Colon (tissue), 2 donors: ENCODE data around the gene HCFC2.
"Not testable (repeated sequence)": the region's sequence is repeated elsewhere in the genome, so short reads cannot be mapped to it uniquely, and the experiment has no call there.

Experiments
- FAIRE-seq: peaks from 2 replicates; lab custom pipeline; 2012; peaks lifted over from hg19 to GRCh38; lab: Jason Lieb, UNC
- donor health status: control.
- donor health status: control.

HCFC2 gene

DNA sequence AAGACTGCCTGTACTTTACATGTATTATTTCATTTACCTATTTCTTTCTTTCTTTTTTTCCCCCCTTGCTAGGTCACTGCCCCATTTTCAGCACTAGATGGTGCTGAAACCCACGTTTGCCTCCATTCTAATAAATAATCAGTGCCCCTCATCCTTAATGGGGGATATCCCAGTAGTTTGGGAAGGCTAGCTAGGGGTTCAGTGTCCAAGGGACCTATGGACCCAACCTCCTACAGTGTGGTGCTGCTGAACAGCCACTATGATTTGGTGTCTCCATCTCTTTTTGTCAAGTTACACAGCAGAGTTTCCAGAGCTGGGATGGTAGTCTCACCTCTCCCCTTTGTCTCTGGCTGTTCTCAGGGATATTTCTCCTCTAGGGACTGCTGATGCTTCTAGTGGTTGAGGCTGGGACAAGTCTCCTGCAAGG lies 6.5 kb upstream of the HCFC2 start:
- FAIRE-seq: no peak

DNA sequence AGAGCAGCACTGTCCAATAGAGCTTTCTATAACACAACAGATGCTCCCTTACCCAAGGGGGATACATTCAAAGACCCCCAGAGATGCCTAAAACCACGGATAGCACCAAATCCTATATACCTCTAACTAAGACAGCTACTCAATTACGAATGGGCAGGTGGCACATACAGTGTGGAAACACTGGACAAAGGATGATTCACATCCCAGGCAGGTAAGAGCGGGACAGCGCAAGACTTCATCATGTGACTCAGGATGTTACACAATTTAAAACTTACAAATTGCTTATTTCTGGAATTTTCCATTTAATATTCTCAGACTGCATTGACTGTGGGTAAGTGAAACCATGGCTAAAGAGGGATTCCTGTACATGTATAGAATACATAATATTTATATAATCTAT lies 5.5 kb upstream of the HCFC2 start:
- no peak for FAIRE-seq

GRCh38 chr12:104059963-104060362 lies 4.4 kb upstream of the HCFC2 start:
- no peak for FAIRE-seq

DNA sequence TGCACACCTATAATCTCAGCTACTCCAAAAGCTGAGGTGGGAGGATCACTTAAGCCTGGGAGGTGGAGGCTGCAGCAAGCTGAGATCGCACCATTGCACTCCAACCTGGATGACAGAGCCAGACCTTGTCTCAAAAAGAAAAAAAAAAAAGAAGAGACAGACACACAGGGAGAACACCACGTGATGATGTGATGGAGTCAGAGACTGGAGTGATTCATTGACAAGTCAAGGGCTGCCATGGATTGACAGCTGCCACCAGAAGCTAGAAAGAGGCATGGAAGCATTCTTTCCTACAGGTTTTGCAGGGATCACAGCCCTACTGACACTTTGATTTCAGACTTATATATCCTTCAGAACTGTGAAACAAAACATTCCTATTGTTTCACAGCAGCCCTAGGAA lies 3.5 kb upstream of the HCFC2 start:
- FAIRE-seq: no peak

DNA sequence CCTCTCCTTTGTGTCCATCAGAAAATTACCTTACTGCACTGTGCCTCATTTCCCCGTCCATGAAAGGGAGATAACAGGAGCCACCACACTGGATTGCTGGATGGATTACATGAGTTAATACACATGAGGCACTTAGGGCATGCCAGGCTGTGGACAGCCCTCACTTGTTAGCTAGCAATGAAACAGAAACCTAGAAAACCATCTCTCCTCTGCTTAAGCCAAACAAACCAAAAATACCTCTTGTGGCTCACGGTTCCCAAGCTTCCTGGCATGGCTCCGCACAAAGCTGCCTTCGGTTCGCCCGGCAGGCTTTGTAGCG lies 660 bp upstream of the HCFC2 start:
- FAIRE-seq: no peak

DNA sequence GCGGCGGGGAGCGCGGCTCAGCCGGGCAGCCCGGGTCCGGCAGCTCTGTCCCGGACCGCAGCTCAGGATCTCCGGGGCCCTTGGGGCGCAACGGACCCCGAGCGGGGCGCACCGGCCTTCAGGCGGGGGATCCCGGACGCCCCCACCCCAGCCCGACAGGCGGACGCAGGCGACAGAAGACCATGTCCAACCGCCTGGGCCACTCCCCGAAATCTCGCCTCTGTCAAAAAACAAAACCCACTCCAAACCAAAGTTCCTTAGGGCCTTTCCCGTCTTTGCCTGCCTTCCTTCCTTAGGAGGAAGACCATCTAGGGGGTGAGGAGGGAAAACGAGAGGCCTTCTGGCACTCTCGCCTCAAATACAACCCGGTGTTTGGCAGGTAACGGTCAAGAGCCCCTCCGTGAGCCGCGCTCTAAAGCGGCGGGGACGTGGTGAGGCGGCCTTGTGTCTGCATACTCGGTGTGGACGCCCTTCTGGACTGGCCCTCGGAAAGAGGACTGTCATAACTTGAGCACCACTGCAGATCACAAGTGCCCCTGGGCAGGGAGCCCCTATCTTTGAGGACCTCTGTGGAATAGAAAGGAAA lies 604 bp downstream of the HCFC2 start:
- FAIRE-seq: no peak

DNA sequence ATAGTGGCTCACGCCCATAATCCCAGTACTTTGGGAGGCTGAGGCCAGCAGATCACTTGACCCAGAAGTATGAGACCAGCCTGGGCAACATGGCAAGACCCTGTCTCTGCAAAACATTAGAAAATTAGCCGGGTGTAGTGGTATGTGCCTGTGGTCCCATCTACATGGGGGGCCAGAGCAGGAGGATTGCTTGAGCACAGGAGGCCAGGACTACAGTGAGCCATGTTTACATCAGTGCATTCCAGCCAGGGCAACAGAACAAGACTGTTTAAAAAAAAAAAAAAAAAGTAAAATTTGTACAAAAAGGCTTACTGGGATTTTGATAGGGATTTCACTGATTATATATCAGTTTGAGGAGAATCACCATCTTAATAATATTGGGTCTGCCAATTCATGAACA lies 7.8 kb downstream of the HCFC2 start:
- no peak for FAIRE-seq

- no peak for FAIRE-seq
Observed at GRCh38 chr12:104073699-104074098, 9.4 kb downstream of the HCFC2 start.

GRCh38 chr12:104079024-104079423 lies 14.7 kb downstream of the HCFC2 start:
- FAIRE-seq: no peak

DNA sequence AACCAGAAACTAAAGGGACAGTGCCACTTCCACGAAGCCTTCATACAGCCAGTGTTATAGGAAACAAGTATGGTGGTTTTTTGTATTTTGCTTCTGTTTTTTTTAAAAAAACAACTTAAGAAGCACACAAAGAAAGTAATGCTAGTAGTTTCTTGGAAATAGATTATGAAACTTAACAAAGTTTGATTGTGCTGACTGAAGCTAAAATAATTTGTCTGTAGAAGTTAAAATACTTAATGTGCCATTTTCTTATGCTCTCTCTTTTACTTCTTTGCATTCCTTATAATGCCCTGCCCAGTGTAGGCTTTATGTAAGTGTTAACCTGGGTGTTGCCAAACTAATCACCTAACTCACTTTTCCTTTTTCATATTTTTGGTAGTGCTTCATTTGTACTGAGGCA lies 16.4 kb downstream of the HCFC2 start:
- no peak for FAIRE-seq

- FAIRE-seq: no peak
Observed at GRCh38 chr12:104083769-104084475, 19.6 kb downstream of the HCFC2 start.

DNA sequence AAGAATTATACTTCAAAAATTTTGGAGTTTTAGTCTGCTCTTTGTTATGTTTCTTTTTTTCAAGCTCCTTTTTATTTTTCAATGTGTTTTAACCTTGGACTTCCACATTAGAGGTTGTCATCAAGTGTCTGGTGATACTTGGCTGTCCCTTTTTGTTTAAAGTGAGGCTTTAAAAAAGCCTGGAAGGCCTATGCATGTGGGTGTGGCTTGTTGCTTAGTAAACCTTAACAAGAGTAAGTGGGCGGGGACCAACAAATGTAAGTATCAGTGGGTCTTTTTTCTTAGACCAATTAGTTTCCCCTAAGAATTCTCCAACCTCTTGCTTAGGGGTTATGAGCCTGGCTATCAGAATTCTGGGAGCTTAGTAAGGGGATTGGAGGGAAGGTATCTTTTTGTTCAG lies 26.4 kb downstream of the HCFC2 start:
- FAIRE-seq: no peak

GRCh38 chr12:104091136-104091535 lies 26.8 kb downstream of the HCFC2 start:
- FAIRE-seq: no peak

- FAIRE-seq: no peak
Observed at GRCh38 chr12:104094284-104094683, 30.0 kb downstream of the HCFC2 start.

DNA sequence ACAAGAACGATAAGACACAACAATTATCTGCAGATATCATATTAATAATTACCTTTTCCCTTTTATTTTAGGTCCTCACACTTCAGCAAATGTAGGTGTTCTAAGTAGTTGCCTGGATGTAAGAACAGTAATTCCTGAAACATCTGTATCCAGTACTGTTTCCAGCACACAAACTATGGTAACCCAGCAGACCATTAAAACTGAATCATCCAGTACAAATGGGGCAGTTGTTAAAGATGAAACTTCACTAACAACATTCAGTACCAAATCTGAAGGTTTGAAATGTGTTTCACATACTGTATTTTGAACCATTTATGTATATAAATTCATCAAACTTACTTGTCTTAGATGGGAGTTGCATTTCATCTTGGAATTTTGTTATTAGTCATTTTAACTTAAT lies 31.0 kb downstream of the HCFC2 start:
- FAIRE-seq: no peak

- FAIRE-seq: no peak
Observed at GRCh38 chr12:104097954-104098353, 33.6 kb downstream of the HCFC2 start.

DNA sequence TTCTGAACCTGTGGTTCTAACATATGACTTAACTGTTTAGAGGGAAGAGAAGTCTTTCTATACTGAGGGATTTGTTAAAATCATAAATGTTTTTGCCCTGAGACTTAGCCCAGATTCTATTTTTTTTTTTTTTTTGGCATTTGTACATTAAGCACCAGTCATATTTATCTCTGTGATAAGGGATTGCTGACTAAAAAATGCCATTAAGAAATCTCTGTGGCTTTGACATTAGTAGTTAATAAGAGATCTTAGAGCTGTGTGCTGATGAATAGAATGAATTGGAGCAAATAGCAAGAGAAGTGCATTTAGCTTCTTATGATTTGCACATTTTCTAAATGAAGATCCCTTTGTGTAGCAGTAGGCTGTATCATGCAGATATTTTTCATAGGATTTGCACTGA lies 41.1 kb downstream of the HCFC2 start:
- no peak for FAIRE-seq

GRCh38 chr12:104106965-104107364 lies 42.6 kb downstream of the HCFC2 start:
- no peak for FAIRE-seq

DNA sequence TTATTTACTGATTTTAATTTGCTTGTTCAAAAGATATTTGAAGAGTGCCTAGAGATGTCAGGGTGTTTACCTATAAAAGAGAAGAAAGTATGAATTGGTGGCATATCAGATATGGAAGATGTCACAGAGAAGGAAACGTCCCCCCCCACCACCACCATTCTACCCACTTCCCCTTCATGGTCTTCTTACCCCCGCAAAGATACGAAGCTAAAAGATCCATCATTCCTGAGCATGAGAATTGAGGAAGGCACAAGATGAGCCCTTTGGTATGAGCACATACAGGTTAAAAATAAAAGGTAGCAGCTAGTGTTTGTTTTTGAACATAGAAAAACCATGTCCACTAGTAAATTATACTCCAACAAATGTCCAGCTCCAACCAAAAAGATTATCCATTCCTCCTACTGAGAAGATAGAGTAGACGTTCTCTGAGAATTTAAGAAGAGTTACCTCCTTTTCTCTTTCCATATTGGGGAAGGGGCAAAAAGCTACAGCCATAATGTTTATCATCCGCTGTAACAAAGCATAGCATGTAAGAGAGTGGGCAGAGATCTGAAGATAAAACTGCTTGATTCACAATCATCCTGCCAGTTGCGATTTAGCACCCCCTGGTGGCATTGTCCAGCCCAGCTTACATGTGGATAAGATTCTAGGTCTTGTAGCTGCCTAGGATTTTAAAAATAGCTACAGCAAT lies 44.6 kb downstream of the HCFC2 start:
- no peak for FAIRE-seq

DNA sequence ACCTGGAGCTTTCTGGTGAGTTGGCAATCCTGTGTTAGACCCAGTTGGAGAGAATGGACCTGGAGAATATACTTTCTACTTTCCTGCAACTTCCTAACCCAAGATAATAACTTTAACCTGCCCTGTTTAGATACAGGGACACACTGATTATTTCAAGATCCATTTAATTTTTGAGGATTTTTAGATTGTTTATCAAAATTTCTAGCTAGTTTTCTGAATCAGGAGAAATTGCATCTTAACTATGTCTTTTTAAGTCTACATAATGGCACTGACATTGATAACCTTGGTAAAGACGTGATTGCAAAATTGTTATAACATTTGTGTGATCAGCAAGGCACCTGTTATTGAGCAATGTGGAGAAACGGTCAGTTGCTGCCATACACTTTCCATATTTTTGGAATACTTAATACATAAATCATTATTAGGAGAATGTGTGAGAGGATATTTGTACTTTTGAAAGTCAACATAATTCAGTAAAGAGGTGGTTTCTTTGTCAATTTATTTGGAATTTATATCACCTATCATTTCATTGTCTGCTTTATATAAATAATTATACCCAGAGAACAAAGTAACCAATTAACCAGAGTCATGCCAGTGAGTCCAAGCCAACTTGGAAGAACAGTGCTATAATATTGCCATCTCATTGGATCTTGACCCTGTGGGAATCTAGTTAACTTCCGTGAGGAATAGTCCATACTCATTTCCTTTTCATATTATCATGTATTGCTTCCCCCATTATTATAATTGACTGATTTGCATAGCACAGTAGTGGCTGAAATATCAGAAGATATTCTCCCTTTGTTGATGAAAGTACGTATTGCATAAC lies 45.3 kb downstream of the HCFC2 start:
- FAIRE-seq: no peak

DNA sequence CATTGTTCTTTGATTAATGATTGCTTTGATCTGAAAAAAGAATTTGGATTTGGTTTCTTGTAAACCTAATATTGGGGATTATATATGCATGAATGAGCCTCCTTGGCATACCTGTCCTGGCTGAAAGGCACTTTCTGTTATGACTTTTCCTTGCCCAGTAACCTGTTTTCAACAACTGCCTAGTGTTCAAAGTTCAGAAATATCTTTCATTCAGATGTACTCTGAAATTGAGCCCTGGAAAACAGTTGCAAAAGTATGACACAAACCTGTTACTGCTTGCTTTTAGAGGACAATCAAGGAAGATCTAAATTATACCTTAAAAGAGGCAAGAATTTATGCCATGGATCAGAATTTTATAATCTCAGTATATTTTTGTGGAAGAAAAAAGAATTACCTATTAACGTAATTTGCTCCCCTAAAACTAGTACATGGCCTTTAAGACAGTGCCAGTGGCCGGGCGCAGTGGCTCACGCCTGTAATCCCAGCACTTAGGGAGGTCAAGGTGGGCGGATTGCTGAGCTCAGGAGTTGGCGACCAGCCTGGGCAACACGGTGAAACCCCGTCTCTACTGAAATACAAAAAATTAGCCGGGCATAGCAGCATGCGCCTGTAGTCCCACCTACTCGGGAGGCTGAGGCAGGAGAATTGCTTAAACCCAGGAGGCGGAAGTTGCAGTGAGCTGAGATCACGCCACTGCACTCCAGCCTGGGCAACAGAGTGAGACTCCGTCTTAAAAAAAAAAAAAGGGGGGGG lies 50.7 kb downstream of the HCFC2 start:
- FAIRE-seq: not testable (repeated sequence)

DNA sequence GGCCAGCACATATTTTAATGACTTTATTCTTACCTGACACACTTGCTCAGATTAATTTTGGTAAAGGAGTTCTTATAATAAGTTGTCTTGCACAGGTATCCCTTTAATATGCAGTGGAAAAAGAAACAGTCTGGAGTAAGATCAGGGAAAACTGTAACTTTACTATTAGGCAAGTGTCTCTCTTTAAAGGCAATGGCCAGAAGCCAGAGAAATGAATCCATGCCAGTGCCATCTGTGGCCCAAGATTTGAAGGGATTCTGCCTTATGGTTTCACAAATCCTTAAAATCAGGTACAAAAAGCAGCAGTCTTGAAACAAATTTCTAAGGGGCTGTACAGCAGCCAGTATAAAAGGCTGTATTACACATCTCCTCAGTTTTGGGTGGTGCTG lies 51.2 kb downstream of the HCFC2 start:
- FAIRE-seq: no peak
